Bronchial epithelial cell (primary cell): ENCODE data around the gene UBE2L5. TPM values are rescaled to one million over a fixed set of nuclear protein-coding genes. Genes with fewer than 3 reads are reported as not detected.

Source experiments
- DNase-seq: peaks from one replicate; pipeline ENCODE4 v3.0.0-alpha.2; 2010; ENCODE audit warnings: low read depth
- FAIRE-seq: peaks from 2 replicates; lab custom pipeline; 2011; peaks lifted over from hg19 to GRCh38; lab: Jason Lieb, UNC
- H3K27me3 ChIP-seq: 2 replicates; pipeline ENCODE4 v1.5.1; 2011; ENCODE audit warnings: low read length; ENCODE audit not compliant: control insufficient read depth, insufficient read depth
- H3K36me3 ChIP-seq: 2 replicates; pipeline ENCODE4 v1.5.1; 2011; ENCODE audit warnings: low read length; ENCODE audit not compliant: control insufficient read depth, insufficient read depth
- H3K4me3 ChIP-seq: 2 replicates; pipeline ENCODE4 v1.5.1; 2011; ENCODE audit warnings: mild to moderate bottlenecking, low read depth, low read length, control low read depth
- total RNA-seq: library from RNA; depleted of rRNA; stranded (reverse); fragments of >200 nt; gene quantifications from 2 replicates; pipeline ENCODE4 v1.2.1, GENCODE V29; 2014
- TF ChIP-seq, protein P1 (sequence below): IDR thresholded peaks from 2 replicates; pipeline ENCODE4 v1.5.1; 2011; ENCODE audit warnings: mild to moderate bottlenecking, moderate library complexity, low read length, control low read depth, inconsistent platforms; ENCODE audit not compliant: insufficient read depth, severe bottlenecking

The UBE2L5 gene
- total RNA-seq: not detected in 2 replicates

DNA sequence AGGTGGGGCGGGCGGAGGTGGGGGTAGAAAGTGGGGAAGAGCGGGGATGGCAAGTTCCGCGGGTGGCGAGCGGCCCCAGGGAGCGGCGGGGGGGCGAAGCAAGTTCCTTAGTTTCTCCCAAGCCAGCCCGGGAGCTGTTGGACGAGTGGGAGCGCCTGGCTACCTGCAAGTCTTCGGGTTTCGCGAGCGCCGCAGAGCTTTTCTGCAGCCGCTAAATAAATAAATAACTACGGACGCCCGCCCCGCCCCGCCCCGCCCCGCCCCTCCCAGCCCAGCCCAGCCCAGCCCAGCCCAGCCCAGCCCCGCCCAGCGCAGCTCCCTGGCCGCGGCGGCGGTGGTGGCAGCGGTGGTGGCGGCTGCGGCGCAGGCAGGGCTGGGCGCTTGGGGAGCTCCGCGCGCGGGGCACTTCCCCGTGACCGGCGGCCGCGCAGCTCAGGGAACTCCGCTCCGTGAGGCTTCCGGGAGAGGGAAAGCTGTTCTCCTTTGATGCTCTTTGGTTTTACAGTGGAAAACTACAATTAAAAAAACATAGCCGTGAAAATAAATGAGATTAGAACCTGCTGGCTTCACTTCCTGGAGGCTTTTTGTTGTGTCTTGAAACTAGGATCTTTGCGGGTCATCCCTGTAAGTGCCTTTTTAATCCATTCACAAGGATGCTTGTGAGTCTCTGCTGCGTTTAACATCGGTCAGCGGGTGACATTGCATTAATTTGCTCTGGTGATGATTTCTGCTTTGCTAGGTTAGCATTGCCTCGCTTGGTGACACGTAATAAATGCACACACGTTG is at the start of gene UBE2L5:
Gene UBE2L5 (plus strand): TSS at position 440 of the 786 bp plus-strand sequence. CDS start 5,498 bp downstream, outside the sequence.
- DNase-seq (peak; percentile 65), FAIRE-seq (no peak)
- Histone ChIP-seq H3K4me3 (peak within 1 kb of the TSS; percentile 49), H3K27me3 (no peaks in the 10 kb centered on the region), H3K36me3 (no peaks in the 10 kb centered on the region)
- TF ChIP-seq, protein P1, sequence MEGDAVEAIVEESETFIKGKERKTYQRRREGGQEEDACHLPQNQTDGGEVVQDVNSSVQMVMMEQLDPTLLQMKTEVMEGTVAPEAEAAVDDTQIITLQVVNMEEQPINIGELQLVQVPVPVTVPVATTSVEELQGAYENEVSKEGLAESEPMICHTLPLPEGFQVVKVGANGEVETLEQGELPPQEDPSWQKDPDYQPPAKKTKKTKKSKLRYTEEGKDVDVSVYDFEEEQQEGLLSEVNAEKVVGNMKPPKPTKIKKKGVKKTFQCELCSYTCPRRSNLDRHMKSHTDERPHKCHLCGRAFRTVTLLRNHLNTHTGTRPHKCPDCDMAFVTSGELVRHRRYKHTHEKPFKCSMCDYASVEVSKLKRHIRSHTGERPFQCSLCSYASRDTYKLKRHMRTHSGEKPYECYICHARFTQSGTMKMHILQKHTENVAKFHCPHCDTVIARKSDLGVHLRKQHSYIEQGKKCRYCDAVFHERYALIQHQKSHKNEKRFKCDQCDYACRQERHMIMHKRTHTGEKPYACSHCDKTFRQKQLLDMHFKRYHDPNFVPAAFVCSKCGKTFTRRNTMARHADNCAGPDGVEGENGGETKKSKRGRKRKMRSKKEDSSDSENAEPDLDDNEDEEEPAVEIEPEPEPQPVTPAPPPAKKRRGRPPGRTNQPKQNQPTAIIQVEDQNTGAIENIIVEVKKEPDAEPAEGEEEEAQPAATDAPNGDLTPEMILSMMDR: no peak

DNA sequence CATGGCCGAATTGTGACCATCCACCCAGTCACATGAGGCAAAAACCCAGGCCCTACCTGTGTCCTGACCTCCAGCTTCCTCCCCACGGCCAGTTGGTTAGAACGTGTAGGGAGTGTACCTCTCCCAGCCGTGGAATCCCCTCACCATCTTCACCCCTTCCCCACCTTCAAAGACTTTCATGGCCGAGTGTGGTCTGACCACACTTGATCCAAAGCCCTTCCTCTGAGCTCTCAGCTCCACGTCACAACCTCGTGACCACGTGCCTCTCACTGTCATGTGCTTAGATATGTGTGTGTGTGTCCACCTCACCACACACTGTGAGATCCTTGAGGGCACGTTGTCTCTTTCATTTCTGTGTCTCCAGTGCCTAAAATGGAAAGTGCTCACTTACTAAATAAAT is 48.6 kb upstream of the UBE2L5 start:
- DNase-seq (no peak), FAIRE-seq (no peak)
- TF ChIP-seq, protein P1: no peak
- Histone ChIP-seq H3K36me3 (no peaks in the 10 kb centered on the region), H3K4me3 (no peak overlapping the region), H3K27me3 (no peaks in the 10 kb centered on the region)

DNA sequence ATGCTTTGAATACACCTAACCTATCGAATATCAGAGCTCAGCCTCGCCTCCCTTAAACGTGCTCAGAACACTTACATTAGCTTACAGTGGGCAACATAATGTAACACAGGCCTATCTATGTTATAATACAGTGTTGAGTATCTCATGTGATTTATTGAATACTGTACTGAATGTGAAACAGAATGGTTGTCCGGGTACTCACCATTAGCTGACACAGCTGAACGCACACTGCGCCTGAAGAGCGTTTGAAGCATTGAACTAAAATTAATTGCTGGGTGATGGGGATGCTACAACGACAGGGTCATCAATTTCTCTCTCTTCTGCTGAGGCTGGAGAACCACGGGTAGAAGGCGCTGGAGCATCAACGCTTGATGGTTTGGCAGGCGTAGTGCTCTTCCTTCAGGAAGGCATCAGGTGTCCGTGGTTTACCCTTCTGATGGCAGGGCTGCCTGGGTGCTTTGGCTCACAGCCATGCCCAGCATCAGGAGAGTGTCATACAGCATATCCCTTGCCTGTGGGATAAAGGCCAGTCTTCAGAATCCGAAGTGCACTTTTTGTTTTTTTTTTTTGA is 46.9 kb upstream of the UBE2L5 start:
- no peaks in the 10 kb centered on the region for H3K27me3 ChIP-seq
- H3K36me3 ChIP-seq: no peaks in the 10 kb centered on the region
- TF ChIP-seq, protein P1: no peak
- FAIRE-seq (no peak), DNase-seq (no peak)
- no peak overlapping the region for H3K4me3 ChIP-seq

DNA sequence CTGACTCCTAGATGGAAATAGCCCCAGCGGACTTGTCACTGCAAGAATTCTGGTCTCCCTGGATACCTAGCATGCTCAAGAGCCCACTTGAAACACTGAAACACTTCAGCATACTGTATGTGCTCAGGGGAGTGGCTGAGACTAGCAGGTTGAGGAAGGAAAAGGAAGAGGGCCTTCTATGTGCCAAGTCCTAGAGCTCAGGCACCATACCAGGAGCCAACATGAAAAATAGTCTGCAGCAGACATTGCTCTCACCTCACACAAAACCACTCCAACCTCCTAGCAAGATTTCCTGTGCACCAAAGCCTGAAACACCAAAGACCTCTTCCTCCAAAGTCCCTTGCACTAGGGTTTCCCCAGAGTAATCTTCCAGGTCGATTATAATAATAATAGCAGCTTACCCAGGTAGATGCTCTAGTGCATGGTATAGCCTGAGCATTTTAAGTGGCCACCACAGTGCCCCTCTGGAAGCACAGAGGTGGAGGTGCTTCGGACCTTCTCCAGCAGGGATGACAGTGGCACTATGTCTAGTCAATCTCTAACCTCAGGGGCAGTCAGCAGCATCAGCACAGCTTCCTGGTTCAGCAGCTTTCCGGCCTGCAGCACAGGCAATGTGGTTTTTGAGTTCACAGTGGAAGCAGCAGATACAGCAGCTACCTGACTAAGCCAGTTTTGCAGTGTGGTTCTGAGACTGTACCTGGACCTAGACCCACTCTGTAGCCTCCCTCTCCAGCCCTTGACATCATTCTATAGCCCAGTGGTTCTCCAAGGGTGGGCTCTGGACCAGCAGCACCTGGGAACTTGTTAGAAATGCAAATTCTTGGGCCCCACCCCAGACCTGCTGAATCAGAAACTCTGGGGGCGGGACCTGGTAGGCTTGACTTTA is 45.6 kb upstream of the UBE2L5 start:
- TF ChIP-seq, protein P1: no peak
- FAIRE-seq (no peak), DNase-seq (peak; percentile 27)

DNA sequence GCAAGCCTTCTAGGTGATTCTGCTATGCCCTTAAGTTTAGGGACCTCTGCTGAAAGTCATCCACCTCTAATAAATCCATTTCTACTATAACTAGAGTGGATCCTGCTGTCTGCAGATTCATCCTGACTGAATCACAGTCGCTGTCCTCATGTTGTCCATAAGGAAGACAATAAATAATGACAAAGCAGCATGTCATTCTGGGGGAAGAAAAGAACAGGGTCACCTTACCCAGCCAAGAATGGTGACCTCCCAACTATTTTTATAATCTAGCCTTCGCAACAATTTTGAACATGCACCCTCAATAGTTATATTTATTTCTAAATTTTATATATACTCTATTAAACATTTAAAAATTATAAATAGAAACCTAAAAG is 45.0 kb upstream of the UBE2L5 start:
- no peak for DNase-seq
- no peak for FAIRE-seq
- TF ChIP-seq, protein P1: no peak
- Histone ChIP-seq H3K36me3 (no peaks in the 10 kb centered on the region), H3K4me3 (no peak overlapping the region), H3K27me3 (no peaks in the 10 kb centered on the region)

More for the DNA sequence above, 45.6 kb upstream of the UBE2L5 start:
- H3K36me3 ChIP-seq: no peaks in the 10 kb centered on the region
- no peak overlapping the region for H3K4me3 ChIP-seq
- no peaks in the 10 kb centered on the region for H3K27me3 ChIP-seq
